ENCODE data around the gene MAIP1. TPM values are rescaled to one million over a fixed set of nuclear protein-coding genes. Genes with fewer than 3 reads are reported as not detected.

MAIP1 gene
- total RNA-seq, 1 donor from 2014 or later, result 29.5 TPM

DNA sequence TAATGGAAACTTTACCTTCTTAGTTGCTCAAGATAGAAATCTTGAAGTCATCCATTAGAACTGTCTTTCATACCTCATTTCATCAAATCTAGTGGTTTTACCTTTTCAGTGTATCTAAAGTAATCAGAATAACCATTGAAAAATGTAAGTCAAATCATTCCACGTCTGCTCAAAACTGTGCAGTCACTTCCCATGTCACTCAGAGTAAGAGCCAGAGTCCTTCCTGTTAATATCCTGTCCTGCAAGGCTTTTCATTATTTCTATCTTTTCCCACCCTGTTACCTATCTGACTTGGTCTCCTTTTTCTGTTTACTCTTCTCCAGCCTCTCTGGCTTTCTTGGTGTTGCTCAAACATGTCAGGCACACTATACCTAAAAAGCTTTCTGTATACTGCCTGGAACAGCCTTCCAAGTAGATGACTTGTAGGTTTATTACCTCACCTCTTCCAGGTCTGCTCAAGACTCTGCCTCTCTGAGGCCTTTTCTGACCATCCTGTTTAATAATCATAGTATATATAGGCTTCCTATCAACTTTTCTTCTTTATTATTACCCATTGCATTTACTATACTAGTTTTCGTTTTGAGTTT, 40.9 kb upstream of the MAIP1 start:
- Histone ChIP-seq H3K27me3 (ENCODE audit: control insufficient read depth, insufficient read depth, low read length) (no peaks in the 10 kb centered on the region), H3K36me3 (ENCODE audit: control insufficient read depth, insufficient read depth, low read length) (no peaks in the 10 kb centered on the region), H3K4me3 (ENCODE audit: low read depth, low read length) (no peak overlapping the region)
- no peak for DNase-seq (ENCODE audit: low read depth)
- TF ChIP-seq, protein P1, sequence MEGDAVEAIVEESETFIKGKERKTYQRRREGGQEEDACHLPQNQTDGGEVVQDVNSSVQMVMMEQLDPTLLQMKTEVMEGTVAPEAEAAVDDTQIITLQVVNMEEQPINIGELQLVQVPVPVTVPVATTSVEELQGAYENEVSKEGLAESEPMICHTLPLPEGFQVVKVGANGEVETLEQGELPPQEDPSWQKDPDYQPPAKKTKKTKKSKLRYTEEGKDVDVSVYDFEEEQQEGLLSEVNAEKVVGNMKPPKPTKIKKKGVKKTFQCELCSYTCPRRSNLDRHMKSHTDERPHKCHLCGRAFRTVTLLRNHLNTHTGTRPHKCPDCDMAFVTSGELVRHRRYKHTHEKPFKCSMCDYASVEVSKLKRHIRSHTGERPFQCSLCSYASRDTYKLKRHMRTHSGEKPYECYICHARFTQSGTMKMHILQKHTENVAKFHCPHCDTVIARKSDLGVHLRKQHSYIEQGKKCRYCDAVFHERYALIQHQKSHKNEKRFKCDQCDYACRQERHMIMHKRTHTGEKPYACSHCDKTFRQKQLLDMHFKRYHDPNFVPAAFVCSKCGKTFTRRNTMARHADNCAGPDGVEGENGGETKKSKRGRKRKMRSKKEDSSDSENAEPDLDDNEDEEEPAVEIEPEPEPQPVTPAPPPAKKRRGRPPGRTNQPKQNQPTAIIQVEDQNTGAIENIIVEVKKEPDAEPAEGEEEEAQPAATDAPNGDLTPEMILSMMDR (IDR thresholded peaks at IDR 0.05; ENCODE audit: insufficient read depth, low read length, poor library complexity, severe bottlenecking), result no peak

DNA sequence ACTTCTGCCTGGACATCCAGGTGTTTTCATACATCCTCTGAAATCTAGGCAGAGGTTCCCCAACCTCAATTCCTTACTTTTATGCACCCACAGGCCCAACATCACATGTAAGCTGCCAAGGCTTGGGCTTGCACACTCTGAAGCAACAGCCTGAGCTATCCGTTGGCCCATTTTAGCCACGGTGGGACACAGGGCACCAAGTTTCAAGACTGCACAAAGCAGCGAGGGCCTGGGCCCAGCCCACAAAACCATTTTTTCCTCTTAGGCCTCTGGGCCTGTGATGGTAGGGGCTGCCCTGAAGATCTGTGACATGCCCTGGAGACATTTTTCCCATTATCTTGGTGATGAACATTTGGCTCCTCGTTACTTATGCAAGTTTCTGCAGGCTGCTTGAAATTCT, 38.4 kb upstream of the MAIP1 start:
- TF ChIP-seq, protein P1 (IDR thresholded peaks at IDR 0.05; ENCODE audit: insufficient read depth, low read length, poor library complexity, severe bottlenecking), result no peak
- no peak for DNase-seq (ENCODE audit: low read depth)
- no peaks in the 10 kb centered on the region for H3K36me3 ChIP-seq (ENCODE audit: control insufficient read depth, insufficient read depth, low read length)
- no peaks in the 10 kb centered on the region for H3K27me3 ChIP-seq (ENCODE audit: control insufficient read depth, insufficient read depth, low read length)
- H3K4me3 ChIP-seq (ENCODE audit: low read depth, low read length), result no peak overlapping the region

DNA sequence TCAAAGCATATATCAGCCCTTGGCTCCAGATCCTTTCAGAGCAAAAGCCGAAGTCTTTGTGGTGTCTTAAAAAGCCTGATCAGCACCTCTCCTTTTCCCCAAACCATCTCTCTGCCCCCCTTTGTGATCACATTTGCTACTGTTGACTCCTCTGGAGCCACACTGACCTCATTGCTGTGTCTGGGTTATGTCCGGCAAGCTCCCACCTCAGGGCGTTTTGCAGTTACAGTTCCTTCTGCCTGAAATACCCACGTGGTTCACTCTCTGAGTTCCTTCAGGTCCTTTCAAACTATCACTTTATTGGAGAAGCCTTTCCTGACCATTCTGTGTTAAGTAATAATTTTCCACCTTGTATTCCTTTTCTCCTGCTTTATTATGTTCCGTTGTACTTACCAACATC, 32.5 kb upstream of the MAIP1 start:
- Histone ChIP-seq H3K36me3 (ENCODE audit: control insufficient read depth, insufficient read depth, low read length) (no peaks in the 10 kb centered on the region), H3K4me3 (ENCODE audit: low read depth, low read length) (no peak overlapping the region), H3K27me3 (ENCODE audit: control insufficient read depth, insufficient read depth, low read length) (no peaks in the 10 kb centered on the region)
- DNase-seq (ENCODE audit: low read depth), result no peak
- TF ChIP-seq, protein P1 (IDR thresholded peaks at IDR 0.05; ENCODE audit: insufficient read depth, low read length, poor library complexity, severe bottlenecking), result no peak

DNA sequence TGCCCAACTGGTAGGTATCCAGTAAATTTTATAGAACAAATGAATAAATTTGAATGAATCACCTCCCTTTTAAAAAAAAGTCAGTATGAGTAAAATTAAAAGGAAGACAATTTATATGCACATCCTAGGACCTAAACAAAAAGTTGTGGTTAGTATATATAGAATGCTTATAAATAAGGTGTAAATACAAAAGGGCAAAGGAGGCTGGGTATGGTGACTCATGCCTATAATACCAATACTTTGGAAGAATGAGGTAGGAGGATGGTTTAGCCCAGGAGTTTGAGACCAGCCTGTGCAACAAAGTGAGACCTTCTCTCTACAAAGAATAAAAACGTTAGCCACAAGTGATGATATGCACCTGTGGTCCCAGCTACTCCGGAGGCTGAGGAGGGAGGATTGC, 31.5 kb upstream of the MAIP1 start:
- TF ChIP-seq, protein P1 (IDR thresholded peaks at IDR 0.05; ENCODE audit: insufficient read depth, low read length, poor library complexity, severe bottlenecking), result no peak
- DNase-seq (ENCODE audit: low read depth), result no peak
- Histone ChIP-seq H3K36me3 (ENCODE audit: control insufficient read depth, insufficient read depth, low read length) (no peaks in the 10 kb centered on the region), H3K4me3 (ENCODE audit: low read depth, low read length) (no peak overlapping the region), H3K27me3 (ENCODE audit: control insufficient read depth, insufficient read depth, low read length) (no peaks in the 10 kb centered on the region)

DNA sequence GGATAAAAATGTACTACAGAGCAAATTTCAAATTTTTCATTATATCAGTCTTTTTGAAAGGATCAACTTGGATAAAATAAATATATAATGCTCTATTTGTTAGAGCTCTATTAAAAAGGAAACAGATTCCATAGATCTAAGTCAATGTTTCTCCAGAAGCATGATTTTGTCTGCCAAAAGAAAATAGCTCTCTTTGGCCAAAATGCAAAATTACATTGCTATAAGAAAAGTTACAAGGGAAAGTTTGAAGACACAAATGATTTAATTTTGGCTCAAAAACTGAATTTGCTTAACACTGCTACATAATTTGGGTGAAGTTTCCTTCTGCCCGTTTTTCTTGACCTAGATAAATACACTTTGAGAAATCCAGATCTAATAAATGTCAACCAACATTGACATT, 28.6 kb upstream of the MAIP1 start:
- no peak overlapping the region for H3K4me3 ChIP-seq (ENCODE audit: low read depth, low read length)
- no peaks in the 10 kb centered on the region for H3K36me3 ChIP-seq (ENCODE audit: control insufficient read depth, insufficient read depth, low read length)
- TF ChIP-seq, protein P1 (IDR thresholded peaks at IDR 0.05; ENCODE audit: insufficient read depth, low read length, poor library complexity, severe bottlenecking), result no peak
- no peak for DNase-seq (ENCODE audit: low read depth)
- no peaks in the 10 kb centered on the region for H3K27me3 ChIP-seq (ENCODE audit: control insufficient read depth, insufficient read depth, low read length)

DNA sequence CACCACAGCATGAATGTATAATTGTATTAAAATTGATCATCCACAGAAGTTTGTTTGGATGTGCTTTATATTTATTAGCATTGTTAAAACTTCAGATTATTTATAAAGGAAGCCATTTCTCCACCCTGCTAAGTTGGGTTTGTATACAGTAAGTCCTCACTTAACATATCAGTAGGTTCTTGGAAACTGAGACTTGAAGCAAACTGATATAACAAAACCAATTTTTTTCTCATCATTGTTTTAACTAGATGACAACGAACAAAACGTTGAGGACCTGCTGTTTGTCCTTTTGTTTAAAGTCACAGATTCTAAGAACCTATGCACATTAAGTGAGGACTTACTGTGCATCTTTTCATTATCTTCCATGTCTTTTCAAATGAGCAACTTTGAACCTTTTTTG, 27.2 kb upstream of the MAIP1 start:
- TF ChIP-seq, protein P1 (IDR thresholded peaks at IDR 0.05; ENCODE audit: insufficient read depth, low read length, poor library complexity, severe bottlenecking), result no peak
- no peak for DNase-seq (ENCODE audit: low read depth)
- no peak overlapping the region for H3K4me3 ChIP-seq (ENCODE audit: low read depth, low read length)
- H3K27me3 ChIP-seq (ENCODE audit: control insufficient read depth, insufficient read depth, low read length), result no peaks in the 10 kb centered on the region
- H3K36me3 ChIP-seq (ENCODE audit: control insufficient read depth, insufficient read depth, low read length), result no peaks in the 10 kb centered on the region
